ENCODE measurements around the gene PNPLA1.
"Not testable (repeated sequence)": the region's sequence is repeated elsewhere in the genome, so short reads cannot be mapped to it uniquely, and the experiment has no call there.

GRCh38 chr6:36338223-36338622 lies 68.4 kb downstream of the PNPLA1 start:
- not testable (repeated sequence) for TF ChIP-seq CTCF (IDR thresholded peaks at IDR 0.05; ENCODE audit: low read depth, low read length, poor library complexity, severe bottlenecking); EZH2phosphoT487 (IDR thresholded peaks at IDR 0.05; ENCODE audit: borderline replicate concordance, low read length)
